GM12875 (cell line): ENCODE results near the gene STAT4.

ENCODE experiments used
- H3K4me3 ChIP-seq: one replicate; pipeline ENCODE4 v1.5.1; 2011; ENCODE audit warnings: low read depth, low read length, control low read depth
- TF ChIP-seq, protein P1 (sequence below): IDR thresholded peaks from 2 replicates; pipeline ENCODE4 v1.5.1; 2011; ENCODE audit warnings: low read depth, mild to moderate bottlenecking, control low read depth, inconsistent platforms, low read length, moderate library complexity, borderline replicate concordance; ENCODE audit not compliant: insufficient read depth

Gene STAT4

DNA sequence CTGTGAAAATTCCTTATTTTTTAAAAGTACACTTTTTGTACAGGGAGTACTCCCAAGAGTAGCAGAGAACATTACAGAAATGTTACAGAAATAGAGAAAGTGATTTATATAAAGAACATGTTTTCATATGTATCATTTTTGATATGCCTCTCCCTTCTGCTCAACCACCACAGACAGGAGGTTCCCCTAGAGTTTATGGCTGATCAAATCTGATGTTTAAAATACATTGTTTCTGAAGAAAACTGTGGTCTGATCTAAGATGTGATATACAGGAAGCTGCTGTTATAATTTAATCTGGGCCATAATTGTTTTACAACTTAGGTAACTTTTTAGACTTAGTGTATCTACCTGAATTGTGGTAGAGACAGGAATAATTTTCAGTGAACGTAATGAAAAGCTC is 37.0 kb downstream of the STAT4 start:
- TF ChIP-seq, protein P1, sequence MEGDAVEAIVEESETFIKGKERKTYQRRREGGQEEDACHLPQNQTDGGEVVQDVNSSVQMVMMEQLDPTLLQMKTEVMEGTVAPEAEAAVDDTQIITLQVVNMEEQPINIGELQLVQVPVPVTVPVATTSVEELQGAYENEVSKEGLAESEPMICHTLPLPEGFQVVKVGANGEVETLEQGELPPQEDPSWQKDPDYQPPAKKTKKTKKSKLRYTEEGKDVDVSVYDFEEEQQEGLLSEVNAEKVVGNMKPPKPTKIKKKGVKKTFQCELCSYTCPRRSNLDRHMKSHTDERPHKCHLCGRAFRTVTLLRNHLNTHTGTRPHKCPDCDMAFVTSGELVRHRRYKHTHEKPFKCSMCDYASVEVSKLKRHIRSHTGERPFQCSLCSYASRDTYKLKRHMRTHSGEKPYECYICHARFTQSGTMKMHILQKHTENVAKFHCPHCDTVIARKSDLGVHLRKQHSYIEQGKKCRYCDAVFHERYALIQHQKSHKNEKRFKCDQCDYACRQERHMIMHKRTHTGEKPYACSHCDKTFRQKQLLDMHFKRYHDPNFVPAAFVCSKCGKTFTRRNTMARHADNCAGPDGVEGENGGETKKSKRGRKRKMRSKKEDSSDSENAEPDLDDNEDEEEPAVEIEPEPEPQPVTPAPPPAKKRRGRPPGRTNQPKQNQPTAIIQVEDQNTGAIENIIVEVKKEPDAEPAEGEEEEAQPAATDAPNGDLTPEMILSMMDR: no peak
- H3K4me3 ChIP-seq: no peak overlapping the region

DNA sequence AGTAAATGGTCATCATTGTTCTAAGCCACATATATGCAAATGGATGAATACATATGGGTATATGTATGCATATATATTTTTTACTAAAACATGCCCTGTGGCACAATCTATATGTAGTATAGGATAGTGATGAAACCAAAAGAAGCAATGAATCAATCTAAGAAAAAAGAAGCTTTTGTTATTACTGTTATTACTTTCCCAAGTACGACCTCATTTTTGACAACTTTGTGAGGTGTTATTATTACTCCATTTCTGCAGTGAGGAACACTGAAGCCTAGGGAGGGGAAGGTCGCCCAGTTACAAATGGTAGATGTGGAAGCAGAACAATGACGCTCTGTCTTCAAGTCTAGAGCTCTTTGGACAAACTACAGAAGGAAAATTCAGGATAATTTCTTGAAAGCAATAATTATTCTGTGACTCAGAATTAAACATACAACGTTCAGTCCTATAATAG is 38.3 kb downstream of the STAT4 start:
- no peak overlapping the region for H3K4me3 ChIP-seq
- TF ChIP-seq, protein P1: no peak

DNA sequence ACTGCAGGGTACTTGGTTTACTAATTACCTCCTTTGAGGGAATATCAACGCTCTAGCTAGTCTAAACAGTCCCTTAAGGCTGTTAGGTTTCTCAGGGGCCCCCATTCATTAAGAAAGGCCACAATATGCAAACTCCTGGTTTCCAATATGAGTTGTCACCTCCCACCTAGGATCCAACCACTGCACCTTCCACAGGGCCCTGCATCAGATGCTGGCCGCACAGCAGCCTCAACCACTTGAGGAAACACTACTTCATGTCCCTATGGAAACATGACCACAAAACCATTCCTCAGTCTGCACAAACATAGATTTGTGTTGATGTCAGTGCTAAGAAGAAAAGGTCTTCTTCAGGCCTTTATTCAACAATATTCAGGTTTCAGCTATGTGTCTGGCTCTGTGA is 40.9 kb downstream of the STAT4 start:
- no peak overlapping the region for H3K4me3 ChIP-seq
- TF ChIP-seq, protein P1: no peak

DNA sequence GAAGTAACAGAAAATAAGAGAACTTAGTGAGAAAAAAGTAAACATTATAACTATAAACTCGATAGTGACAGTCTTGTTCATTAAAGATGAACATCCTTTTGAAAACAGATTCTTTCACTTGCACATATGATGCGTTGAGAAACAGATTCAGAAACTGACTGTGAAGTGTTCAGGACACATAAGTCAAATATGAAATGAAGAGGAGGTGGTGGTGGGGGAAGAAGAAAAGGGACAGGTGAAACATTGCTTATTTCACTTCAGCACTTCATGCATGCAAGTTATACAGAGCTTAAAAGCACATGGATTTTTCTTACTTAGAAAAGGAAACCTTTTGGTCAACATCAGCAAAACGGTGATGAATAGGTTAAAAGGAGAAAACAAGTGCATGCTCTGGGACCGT is 42.5 kb downstream of the STAT4 start:
- TF ChIP-seq, protein P1: no peak
- no peak overlapping the region for H3K4me3 ChIP-seq

DNA sequence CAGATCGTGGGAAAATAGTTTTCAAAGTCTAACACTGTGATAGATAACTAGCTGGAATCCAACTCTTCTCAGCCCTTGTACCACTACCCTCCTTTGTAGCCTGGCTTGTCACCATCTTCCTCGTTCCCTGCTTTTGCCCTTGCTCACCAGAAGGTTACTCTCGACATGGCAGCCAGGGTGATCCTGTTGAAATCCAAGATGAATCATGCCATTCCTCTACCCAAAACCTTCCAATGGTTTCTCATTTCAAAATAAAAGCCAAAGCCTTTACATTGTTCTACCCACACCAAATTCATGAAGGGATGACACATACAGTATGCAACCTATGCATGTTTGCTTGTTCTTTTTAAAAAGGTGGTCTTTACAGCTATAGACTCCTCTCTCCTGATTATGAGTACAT is 45.7 kb downstream of the STAT4 start:
- TF ChIP-seq, protein P1: no peak
- H3K4me3 ChIP-seq: no peak overlapping the region

DNA sequence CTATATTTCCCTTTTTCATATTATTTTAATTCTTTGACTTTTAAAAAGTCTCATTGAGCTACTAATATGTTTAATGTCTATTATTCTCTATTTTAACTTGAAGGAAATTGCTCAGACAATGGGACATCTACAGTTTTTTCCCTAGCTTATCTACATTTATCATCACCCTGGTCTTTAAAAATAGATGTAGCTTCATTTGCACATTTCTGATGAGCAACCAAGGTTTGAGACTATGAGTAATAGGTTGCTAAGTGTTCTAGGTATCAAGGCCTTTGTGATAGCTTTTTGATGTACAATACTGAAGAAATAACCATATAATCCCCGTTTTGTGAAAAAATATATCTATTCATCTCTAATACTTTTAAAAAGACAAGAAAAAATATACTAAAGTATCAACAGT is 47.0 kb downstream of the STAT4 start:
- TF ChIP-seq, protein P1: no peak

DNA sequence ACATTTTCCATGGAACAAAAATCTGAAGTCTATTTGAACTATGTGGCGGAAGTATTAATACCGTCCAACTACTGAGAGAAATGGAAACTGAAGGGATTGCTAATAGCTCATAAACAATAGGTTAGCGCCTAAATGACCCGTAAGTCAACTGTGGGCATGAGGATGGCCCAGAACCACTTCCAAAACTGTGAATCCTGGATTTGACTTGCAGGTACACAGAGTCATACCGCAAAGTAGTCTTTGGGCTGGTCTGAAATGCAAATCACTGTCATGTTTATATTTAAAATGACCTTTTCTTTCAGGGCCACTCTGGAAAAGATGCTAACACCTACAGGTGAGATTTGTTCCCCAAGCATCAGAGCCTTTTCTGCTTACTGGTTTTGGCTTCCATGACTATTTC is 50.6 kb downstream of the STAT4 start:
- H3K4me3 ChIP-seq: no peak overlapping the region
- TF ChIP-seq, protein P1: no peak

More for the DNA sequence above, 47.0 kb downstream of the STAT4 start:
- no peak overlapping the region for H3K4me3 ChIP-seq
